Measurements from ENCODE around the gene COL17A1.

Gene COL17A1

DNA sequence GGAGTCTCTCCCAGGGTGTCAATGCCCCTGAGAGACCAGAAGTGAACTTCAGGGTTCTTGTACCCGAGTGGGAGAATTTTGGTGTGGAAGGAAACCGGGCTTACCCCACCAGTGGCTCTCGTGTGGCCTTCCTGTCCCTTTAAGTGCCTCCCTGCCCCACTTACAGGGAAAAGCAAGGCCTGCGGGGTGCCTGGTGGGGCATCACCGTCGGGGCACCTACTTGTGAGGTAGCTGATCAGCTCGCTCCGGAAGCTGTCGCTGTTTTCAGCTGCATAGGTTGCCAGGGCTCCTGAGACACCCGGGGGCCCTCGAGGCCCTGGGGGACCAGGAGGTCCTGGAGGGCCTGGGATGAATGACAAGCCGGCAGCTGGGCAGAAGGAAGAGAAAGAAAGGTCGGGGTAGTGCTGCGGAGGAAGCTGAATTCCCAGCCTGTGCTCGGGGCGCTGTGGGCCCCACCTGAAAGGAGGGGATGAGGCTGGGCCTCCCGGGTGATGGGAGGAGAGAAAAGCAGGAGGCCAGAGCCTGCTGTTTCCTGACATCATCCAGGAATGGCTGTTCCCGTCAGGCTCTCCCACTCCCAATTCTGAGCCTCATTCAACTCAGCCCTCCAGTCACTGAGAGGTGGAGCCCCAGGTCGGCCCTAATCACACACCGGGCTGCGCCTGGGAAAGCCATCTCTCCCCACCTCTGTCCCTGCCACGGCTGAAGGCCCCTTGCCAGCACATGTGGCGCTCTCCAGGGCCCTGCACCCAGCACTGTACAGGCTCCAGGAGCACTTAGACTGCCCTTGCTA is 51.1 kb downstream of the COL17A1 start:
- H4K20me1 ChIP-seq (ENCODE audit: insufficient read depth, low read length): no peaks in the 10 kb centered on the region
- H3K36me3 ChIP-seq (replicated peaks; ENCODE audit: low read depth, low read length): no peaks in the 10 kb centered on the region
- H3K79me2 ChIP-seq (ENCODE audit: low read length): no peaks in the 10 kb centered on the region
- no peak overlapping the region for H3K27ac ChIP-seq (ENCODE audit: low read length)
- no peak overlapping the region for H3K4me3 ChIP-seq (ENCODE audit: low read length)
- no peaks in the 10 kb centered on the region for H3K4me1 ChIP-seq (ENCODE audit: low read length)
- TF ChIP-seq EZH2phosphoT487 (IDR thresholded peaks at IDR 0.05; ENCODE audit: low read depth): no peak
- TF ChIP-seq, protein P1, sequence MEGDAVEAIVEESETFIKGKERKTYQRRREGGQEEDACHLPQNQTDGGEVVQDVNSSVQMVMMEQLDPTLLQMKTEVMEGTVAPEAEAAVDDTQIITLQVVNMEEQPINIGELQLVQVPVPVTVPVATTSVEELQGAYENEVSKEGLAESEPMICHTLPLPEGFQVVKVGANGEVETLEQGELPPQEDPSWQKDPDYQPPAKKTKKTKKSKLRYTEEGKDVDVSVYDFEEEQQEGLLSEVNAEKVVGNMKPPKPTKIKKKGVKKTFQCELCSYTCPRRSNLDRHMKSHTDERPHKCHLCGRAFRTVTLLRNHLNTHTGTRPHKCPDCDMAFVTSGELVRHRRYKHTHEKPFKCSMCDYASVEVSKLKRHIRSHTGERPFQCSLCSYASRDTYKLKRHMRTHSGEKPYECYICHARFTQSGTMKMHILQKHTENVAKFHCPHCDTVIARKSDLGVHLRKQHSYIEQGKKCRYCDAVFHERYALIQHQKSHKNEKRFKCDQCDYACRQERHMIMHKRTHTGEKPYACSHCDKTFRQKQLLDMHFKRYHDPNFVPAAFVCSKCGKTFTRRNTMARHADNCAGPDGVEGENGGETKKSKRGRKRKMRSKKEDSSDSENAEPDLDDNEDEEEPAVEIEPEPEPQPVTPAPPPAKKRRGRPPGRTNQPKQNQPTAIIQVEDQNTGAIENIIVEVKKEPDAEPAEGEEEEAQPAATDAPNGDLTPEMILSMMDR (IDR thresholded peaks at IDR 0.05; ENCODE audit: low read depth, low read length): no peak
- no peak overlapping the region for H2AFZ ChIP-seq (ENCODE audit: low read depth, low read length)
- no peaks in the 10 kb centered on the region for H3K27me3 ChIP-seq (ENCODE audit: low read depth, low read length)
- no peak overlapping the region for H3K4me2 ChIP-seq (ENCODE audit: low read length)
- H3K9ac ChIP-seq (ENCODE audit: low read length): no peak overlapping the region
- H3K9me3 ChIP-seq (ENCODE audit: insufficient read depth, low read length): no peaks in the 10 kb centered on the region

DNA sequence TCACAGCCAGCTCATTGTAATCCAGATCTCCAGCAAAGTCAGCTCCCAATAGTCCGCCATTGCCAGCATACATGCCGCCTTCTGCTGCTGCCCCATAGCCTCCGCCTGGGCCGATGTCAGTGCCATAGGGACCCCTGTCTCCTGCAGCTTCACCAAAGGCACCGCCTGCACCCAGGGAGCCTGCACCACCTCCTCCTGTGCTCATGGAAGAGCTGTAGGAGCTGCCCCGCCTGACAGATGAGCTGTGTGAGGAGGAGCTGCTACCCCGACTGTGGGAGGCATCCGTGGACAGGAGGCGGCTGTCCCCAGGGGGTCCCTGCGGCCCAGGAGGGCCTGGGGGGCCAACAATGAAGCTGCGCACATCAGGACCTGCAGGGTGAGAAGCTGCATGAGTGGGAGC is 51.7 kb downstream of the COL17A1 start:
- Histone ChIP-seq H3K36me3 (replicated peaks; ENCODE audit: low read depth, low read length) (no peaks in the 10 kb centered on the region), H3K79me2 (ENCODE audit: low read length) (no peaks in the 10 kb centered on the region), H3K4me3 (ENCODE audit: low read length) (no peak overlapping the region), H2AFZ (ENCODE audit: low read depth, low read length) (no peak overlapping the region), H3K4me1 (ENCODE audit: low read length) (no peaks in the 10 kb centered on the region), H3K9me3 (ENCODE audit: insufficient read depth, low read length) (no peaks in the 10 kb centered on the region), H3K4me2 (ENCODE audit: low read length) (no peak overlapping the region), H3K27me3 (ENCODE audit: low read depth, low read length) (no peaks in the 10 kb centered on the region), H3K27ac (ENCODE audit: low read length) (no peak overlapping the region), H3K9ac (ENCODE audit: low read length) (no peak overlapping the region), H4K20me1 (ENCODE audit: insufficient read depth, low read length) (no peaks in the 10 kb centered on the region)
- no peak for TF ChIP-seq EZH2phosphoT487 (IDR thresholded peaks at IDR 0.05; ENCODE audit: low read depth)
- TF ChIP-seq, protein P1 (IDR thresholded peaks at IDR 0.05; ENCODE audit: low read depth, low read length): no peak

DNA sequence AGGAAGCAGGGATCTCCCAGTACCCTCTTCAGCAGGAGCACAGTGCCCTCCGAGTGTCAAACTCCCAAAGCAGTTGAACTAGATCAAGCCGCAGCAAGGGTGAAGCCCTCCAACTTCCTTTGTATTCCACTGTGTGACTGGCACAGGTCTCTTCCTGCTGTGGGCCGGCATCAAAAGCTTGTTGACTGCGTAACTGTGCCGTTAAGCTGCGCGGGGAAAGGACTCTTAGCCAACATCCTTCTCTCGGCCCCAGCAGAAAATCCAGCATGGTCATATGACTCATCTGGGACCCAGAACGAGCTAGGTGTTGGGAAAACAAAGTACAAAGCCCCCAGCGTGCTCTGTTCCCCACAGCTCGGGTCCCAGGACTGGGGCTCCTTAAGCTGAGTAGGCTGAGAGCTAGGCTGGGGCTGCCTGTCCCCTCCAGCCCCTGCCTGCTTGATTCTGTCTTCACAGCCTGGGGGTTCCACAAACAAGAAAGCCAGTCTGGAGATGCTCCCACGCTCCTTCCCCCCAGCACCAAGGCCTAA is 52.2 kb downstream of the COL17A1 start:
- no peaks in the 10 kb centered on the region for H3K9me3 ChIP-seq (ENCODE audit: insufficient read depth, low read length)
- H3K9ac ChIP-seq (ENCODE audit: low read length): no peak overlapping the region
- H3K27me3 ChIP-seq (ENCODE audit: low read depth, low read length): no peaks in the 10 kb centered on the region
- no peak overlapping the region for H3K4me3 ChIP-seq (ENCODE audit: low read length)
- no peak overlapping the region for H3K4me2 ChIP-seq (ENCODE audit: low read length)
- H3K36me3 ChIP-seq (replicated peaks; ENCODE audit: low read depth, low read length): no peaks in the 10 kb centered on the region
- no peaks in the 10 kb centered on the region for H3K79me2 ChIP-seq (ENCODE audit: low read length)
- H4K20me1 ChIP-seq (ENCODE audit: insufficient read depth, low read length): no peaks in the 10 kb centered on the region
- TF ChIP-seq, protein P1 (IDR thresholded peaks at IDR 0.05; ENCODE audit: low read depth, low read length): no peak
- TF ChIP-seq EZH2phosphoT487 (IDR thresholded peaks at IDR 0.05; ENCODE audit: low read depth): no peak
- no peak overlapping the region for H3K27ac ChIP-seq (ENCODE audit: low read length)
- H3K4me1 ChIP-seq (ENCODE audit: low read length): no peaks in the 10 kb centered on the region
- H2AFZ ChIP-seq (ENCODE audit: low read depth, low read length): no peak overlapping the region

DNA sequence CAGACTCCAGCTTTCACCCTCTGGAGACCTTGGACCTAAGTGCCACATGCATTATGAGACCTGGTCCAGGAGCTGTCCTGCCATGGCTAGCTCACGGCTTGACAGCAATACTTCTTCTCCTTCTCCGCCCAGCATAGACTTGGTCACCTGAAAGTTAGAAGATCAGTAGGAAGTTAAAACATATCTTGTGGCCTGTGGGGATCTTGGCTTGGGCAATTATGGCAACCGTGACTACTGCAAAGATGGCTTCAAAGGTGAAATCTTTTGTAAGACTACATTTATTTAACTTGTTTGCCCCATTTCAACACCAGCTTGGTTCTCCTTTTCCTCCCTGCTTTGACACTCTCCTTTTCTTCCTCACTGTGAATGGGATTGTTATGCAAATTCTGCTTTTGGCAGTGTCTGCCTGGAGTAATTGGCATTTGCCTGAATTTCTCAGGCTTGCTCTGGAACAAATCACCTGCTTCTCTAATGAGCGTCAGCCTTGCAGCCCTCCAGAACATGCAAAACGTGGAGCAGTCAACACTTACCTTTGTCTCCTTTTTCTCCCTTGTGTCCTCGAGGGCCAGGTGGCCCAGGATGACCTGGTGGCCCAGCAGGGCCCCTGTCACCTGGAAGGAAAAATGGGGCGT is 53.4 kb downstream of the COL17A1 start:
- H3K9ac ChIP-seq (ENCODE audit: low read length): no peak overlapping the region
- H3K4me3 ChIP-seq (ENCODE audit: low read length): no peak overlapping the region
- H2AFZ ChIP-seq (ENCODE audit: low read depth, low read length): no peak overlapping the region
- H3K36me3 ChIP-seq (replicated peaks; ENCODE audit: low read depth, low read length): no peaks in the 10 kb centered on the region
- no peaks in the 10 kb centered on the region for H3K27me3 ChIP-seq (ENCODE audit: low read depth, low read length)
- no peaks in the 10 kb centered on the region for H3K4me1 ChIP-seq (ENCODE audit: low read length)
- no peak overlapping the region for H3K27ac ChIP-seq (ENCODE audit: low read length)
- no peak for TF ChIP-seq EZH2phosphoT487 (IDR thresholded peaks at IDR 0.05; ENCODE audit: low read depth)
- TF ChIP-seq, protein P1 (IDR thresholded peaks at IDR 0.05; ENCODE audit: low read depth, low read length): no peak
- H3K4me2 ChIP-seq (ENCODE audit: low read length): no peak overlapping the region
- no peaks in the 10 kb centered on the region for H3K9me3 ChIP-seq (ENCODE audit: insufficient read depth, low read length)
- H3K79me2 ChIP-seq (ENCODE audit: low read length): no peaks in the 10 kb centered on the region
- no peaks in the 10 kb centered on the region for H4K20me1 ChIP-seq (ENCODE audit: insufficient read depth, low read length)

Data from OCI-LY3 (cell line).